HepG2 (cell line): ENCODE results near the gene CCNB2. TPM values are rescaled to one million over a fixed set of nuclear protein-coding genes. Genes with fewer than 3 reads are reported as not detected.

Experiments used
- ARNT2 ChIP-seq: sonication (generic); formaldehyde crosslinking; IDR thresholded peaks from 2 replicates; pipeline ENCODE4 v1.8.0; 2022; ENCODE audit warnings: mild to moderate bottlenecking, low read depth, missing genetic modification reagents, moderate library complexity
- CC2D1A ChIP-seq: sonication (generic); formaldehyde crosslinking; IDR thresholded peaks from 2 replicates; pipeline ENCODE4 v1.8.1; 2023; ENCODE audit warnings: mild to moderate bottlenecking, missing genetic modification reagents
- CREM ChIP-seq, 2 experiments: sonication (generic) in 1 of 2; formaldehyde crosslinking in 1 of 2; IDR thresholded peaks; 2 replicates each; pipeline versions ENCODE4 v1.4.0 to v1.6.1; 2016 to 2020; ENCODE audit warnings: antibody characterized with exemption in 1 of 2, mild to moderate bottlenecking in 1 of 2, missing genetic modification reagents in 1 of 2
- HMG20B ChIP-seq: conservative IDR thresholded peaks from 2 replicates; pipeline ENCODE4 v1.6.1; 2016; ENCODE audit warnings: missing genetic modification reagents, missing compliant biosample characterization
- HOXD1 ChIP-seq: sonication (generic); formaldehyde crosslinking; IDR thresholded peaks from 2 replicates; pipeline ENCODE4 v1.5.0; 2020; ENCODE audit warnings: missing genetic modification reagents
- IRX3 ChIP-seq: sonication (generic); formaldehyde crosslinking; IDR thresholded peaks from 2 replicates; pipeline ENCODE4 v1.8.1; 2023; ENCODE audit warnings: mild to moderate bottlenecking, low read depth, missing genetic modification reagents, borderline replicate concordance
- KLF12 ChIP-seq: sonication (generic); formaldehyde crosslinking; IDR thresholded peaks from 2 replicates; pipeline ENCODE4 v1.4.0; 2020; ENCODE audit warnings: missing genetic modification reagents, borderline replicate concordance
- POLR2G ChIP-seq: fragments of 200-400 bp; formaldehyde crosslinking; IDR thresholded peaks from 2 replicates; pipeline ENCODE4 v1.6.1; 2018; ENCODE audit warnings: mild to moderate bottlenecking, low read depth, low read length, moderate library complexity
- SALL2 ChIP-seq: sonication (generic); formaldehyde crosslinking; IDR thresholded peaks from 2 replicates; pipeline ENCODE4 v1.8.1; 2023; ENCODE audit warnings: mild to moderate bottlenecking, missing genetic modification reagents, inconsistent platforms
- SATB2 ChIP-seq: sonication (generic); formaldehyde crosslinking; IDR thresholded peaks from 2 replicates; pipeline ENCODE4 v1.5.0; 2020; ENCODE audit warnings: missing genetic modification reagents
- SP2 ChIP-seq: sonication (generic); formaldehyde crosslinking; IDR thresholded peaks from 2 replicates; pipeline ENCODE4 v1.5.1; 2020; ENCODE audit warnings: mild to moderate bottlenecking, missing genetic modification reagents
- SRSF1 ChIP-seq: fragments of 200-400 bp; formaldehyde crosslinking; optimal IDR thresholded peaks from 2 replicates; pipeline ENCODE3; 2017; ENCODE audit warnings: mild to moderate bottlenecking, low read depth, low read length, moderate library complexity
- TGIF2 ChIP-seq: IDR thresholded peaks from 2 replicates; pipeline ENCODE4 v1.6.1; 2016; ENCODE audit warnings: control low read depth, missing compliant biosample characterization
- YEATS4 ChIP-seq: sonication (generic); formaldehyde crosslinking; IDR thresholded peaks from 2 replicates; pipeline ENCODE4 v1.4.0; 2020; ENCODE audit warnings: missing genetic modification reagents, borderline replicate concordance
- YY1 ChIP-seq: IDR thresholded peaks from 2 replicates; pipeline ENCODE4 v1.6.1; 2011; ENCODE audit warnings: low read length, low read depth, moderate library complexity, mild to moderate bottlenecking; ENCODE audit not compliant: insufficient read depth, insufficient replicate concordance
- ZBTB44 ChIP-seq: sonication (generic); formaldehyde crosslinking; IDR thresholded peaks from 2 replicates; pipeline ENCODE4 v1.4.0; 2020; ENCODE audit warnings: missing genetic modification reagents
- ZMAT3 ChIP-seq: sonication (generic); formaldehyde crosslinking; conservative IDR thresholded peaks from 2 replicates; pipeline ENCODE4 v1.7.0; 2021; ENCODE audit warnings: missing genetic modification reagents
- ZNF292 ChIP-seq: sonication (generic); formaldehyde crosslinking; IDR thresholded peaks from 2 replicates; pipeline ENCODE4 v1.8.1; 2022; ENCODE audit warnings: mild to moderate bottlenecking, low read depth, missing genetic modification reagents, borderline replicate concordance
- ZNF350 ChIP-seq: sonication (generic); formaldehyde crosslinking; IDR thresholded peaks from 2 replicates; pipeline ENCODE4 v1.4.0; 2020; ENCODE audit warnings: mild to moderate bottlenecking, low read depth, missing genetic modification reagents, borderline replicate concordance
- ZNF788 ChIP-seq: sonication (generic); formaldehyde crosslinking; IDR thresholded peaks from 2 replicates; pipeline ENCODE4 v1.5.0; 2020; ENCODE audit warnings: mild to moderate bottlenecking, missing genetic modification reagents, borderline replicate concordance
- ZNF878 ChIP-seq: sonication (generic); formaldehyde crosslinking; IDR thresholded peaks from 2 replicates; pipeline ENCODE4 v1.8.1; 2023; ENCODE audit warnings: mild to moderate bottlenecking, missing genetic modification reagents, moderate library complexity
- polyA plus RNA-seq, 8 experiments: library from polyadenylated mRNA; depleted of rRNA in 3 of 8; stranded (reverse) in 7 of 8; unstranded in 1 of 8; fragments of >200 nt; fragmentation: Illumina TruSeq in 4 of 8; extraction: Trizol in 4 of 8; gene quantifications; 2 replicates each; pipeline versions ENCODE4 v1.2.1 to v1.2.3, GENCODE V29; 2011 to 2016; ENCODE audit warnings: low read depth in 4 of 8, missing spikeins in 1 of 8, mixed read lengths in 1 of 8; ENCODE audit not compliant: insufficient read depth in 1 of 8
- total RNA-seq, 5 experiments: library from RNA; depleted of rRNA; stranded (reverse); fragments of >200 nt; fragmentation: Illumina TruSeq; extraction: Trizol; gene quantifications; 2 replicates each; pipeline ENCODE4 v1.2.3, GENCODE V29; 2016; ENCODE audit warnings: low read depth in 1 of 5
- TF ChIP-seq, protein P1 (sequence below): sonication (generic); formaldehyde crosslinking; IDR thresholded peaks from 2 replicates; pipeline ENCODE4 v1.5.1; 2020; ENCODE audit warnings: missing genetic modification reagents, mild to moderate bottlenecking, borderline replicate concordance
- TF ChIP-seq, protein P2 (sequence below): sonication (generic); formaldehyde crosslinking; IDR thresholded peaks from 2 replicates; pipeline ENCODE4 v1.4.0; 2020; ENCODE audit warnings: missing genetic modification reagents, mild to moderate bottlenecking, borderline replicate concordance
- TF ChIP-seq, protein P3 (sequence below): sonication (generic); formaldehyde crosslinking; conservative IDR thresholded peaks from 2 replicates; pipeline ENCODE4 v1.4.0; 2020; ENCODE audit warnings: missing genetic modification reagents

Gene CCNB2
- total and polyA plus RNA-seq, 2 of the 13 experiments (the other 11 are each of a cell fraction or from before 2014, with no cell fraction given) = 43.5 to 80.9 TPM

- TF ChIP-seq ZMAT3 (CRISPR knock-in tag) (no peak), HMG20B (CRISPR knock-in tag) (no peak), SALL2 (CRISPR knock-in tag) (peak; percentile 56; the same call in 1 of the 2 replicates), YEATS4 (CRISPR knock-in tag) (peak; percentile 82), POLR2G (peak; percentile 84), ZNF350 (CRISPR knock-in tag) (peak; percentile 60; the same call in 1 of the 2 replicates), ZNF788 (CRISPR knock-in tag) (peak; percentile 40; the same call in 1 of the 2 replicates), KLF12 (CRISPR knock-in tag) (peak; percentile 85), ZBTB44 (CRISPR knock-in tag) (0 out of 2 replicates have a peak, but pooled peaks have one; percentile 29), YY1 (no peak), ZNF878 (CRISPR knock-in tag) (no peak), HOXD1 (CRISPR knock-in tag) (0 out of 2 replicates have a peak, but pooled peaks have one; percentile 67), TGIF2 (CRISPR knock-in tag) (peak; percentile 92), SATB2 (CRISPR knock-in tag) (0 out of 2 replicates have a peak, but pooled peaks have one; percentile 38), CC2D1A (CRISPR knock-in tag) (0 out of 2 replicates have a peak, but pooled peaks have one; percentile 78), SRSF1 (peak; percentile 66), IRX3 (CRISPR knock-in tag) (no peak), CREM (IDR thresholded peaks at IDR 0.05) (peak; percentile 57; the same call in 1 of the 2 replicates), CREM (CRISPR knock-in tag; IDR thresholded peaks at IDR 0.05) (no peak), SP2 (CRISPR knock-in tag) (peak; percentile 74), ZNF292 (CRISPR knock-in tag) (peak; percentile 62; the same call in 1 of the 2 replicates), ARNT2 (CRISPR knock-in tag) (peak; percentile 65; the same call in 1 of the 2 replicates)
- TF ChIP-seq, protein P1, sequence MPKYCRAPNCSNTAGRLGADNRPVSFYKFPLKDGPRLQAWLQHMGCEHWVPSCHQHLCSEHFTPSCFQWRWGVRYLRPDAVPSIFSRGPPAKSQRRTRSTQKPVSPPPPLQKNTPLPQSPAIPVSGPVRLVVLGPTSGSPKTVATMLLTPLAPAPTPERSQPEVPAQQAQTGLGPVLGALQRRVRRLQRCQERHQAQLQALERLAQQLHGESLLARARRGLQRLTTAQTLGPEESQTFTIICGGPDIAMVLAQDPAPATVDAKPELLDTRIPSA (CRISPR knock-in tag) = 0 out of 2 replicates have a peak, but pooled peaks have one; percentile 51
- TF ChIP-seq, protein P2, sequence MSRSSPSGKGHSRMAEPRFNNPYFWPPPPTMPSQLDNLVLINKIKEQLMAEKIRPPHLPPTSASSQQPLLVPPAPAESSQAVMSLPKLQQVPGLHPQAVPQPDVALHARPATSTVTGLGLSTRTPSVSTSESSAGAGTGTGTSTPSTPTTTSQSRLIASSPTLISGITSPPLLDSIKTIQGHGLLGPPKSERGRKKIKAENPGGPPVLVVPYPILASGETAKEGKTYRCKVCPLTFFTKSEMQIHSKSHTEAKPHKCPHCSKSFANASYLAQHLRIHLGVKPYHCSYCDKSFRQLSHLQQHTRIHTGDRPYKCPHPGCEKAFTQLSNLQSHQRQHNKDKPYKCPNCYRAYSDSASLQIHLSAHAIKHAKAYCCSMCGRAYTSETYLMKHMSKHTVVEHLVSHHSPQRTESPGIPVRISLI (CRISPR knock-in tag) = peak; percentile 88
- TF ChIP-seq, protein P3, sequence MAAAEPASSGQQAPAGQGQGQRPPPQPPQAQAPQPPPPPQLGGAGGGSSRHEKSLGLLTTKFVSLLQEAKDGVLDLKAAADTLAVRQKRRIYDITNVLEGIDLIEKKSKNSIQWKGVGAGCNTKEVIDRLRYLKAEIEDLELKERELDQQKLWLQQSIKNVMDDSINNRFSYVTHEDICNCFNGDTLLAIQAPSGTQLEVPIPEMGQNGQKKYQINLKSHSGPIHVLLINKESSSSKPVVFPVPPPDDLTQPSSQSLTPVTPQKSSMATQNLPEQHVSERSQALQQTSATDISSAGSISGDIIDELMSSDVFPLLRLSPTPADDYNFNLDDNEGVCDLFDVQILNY = peak; percentile 90
These were observed at the start of gene CCNB2 (continued) for GRCh38 chr15:59104912-59105732.
